SK-N-MC (cell line): ENCODE measurements around the gene FGF12.

Source experiments
- EZH2 ChIP-seq: fragments of 200-600 bp; sonication (generic); IDR thresholded peaks from one replicate; pipeline ENCODE4 v1.6.1; 2017; ENCODE audit warnings: antibody characterized with exemption
- POLR2AphosphoS5 ChIP-seq: IDR thresholded peaks from 2 replicates; pipeline ENCODE4 v1.6.1; 2012; ENCODE audit warnings: mild to moderate bottlenecking, low read depth, low read length, borderline replicate concordance

- TF ChIP-seq POLR2AphosphoS5 = no peak
- no peak for TF ChIP-seq EZH2
Observed at GRCh38 chr3:192284443-192285072, 442.8 kb downstream of the FGF12 start.
